Measurements from ENCODE around the gene ZMAT5.

Gene ZMAT5

DNA sequence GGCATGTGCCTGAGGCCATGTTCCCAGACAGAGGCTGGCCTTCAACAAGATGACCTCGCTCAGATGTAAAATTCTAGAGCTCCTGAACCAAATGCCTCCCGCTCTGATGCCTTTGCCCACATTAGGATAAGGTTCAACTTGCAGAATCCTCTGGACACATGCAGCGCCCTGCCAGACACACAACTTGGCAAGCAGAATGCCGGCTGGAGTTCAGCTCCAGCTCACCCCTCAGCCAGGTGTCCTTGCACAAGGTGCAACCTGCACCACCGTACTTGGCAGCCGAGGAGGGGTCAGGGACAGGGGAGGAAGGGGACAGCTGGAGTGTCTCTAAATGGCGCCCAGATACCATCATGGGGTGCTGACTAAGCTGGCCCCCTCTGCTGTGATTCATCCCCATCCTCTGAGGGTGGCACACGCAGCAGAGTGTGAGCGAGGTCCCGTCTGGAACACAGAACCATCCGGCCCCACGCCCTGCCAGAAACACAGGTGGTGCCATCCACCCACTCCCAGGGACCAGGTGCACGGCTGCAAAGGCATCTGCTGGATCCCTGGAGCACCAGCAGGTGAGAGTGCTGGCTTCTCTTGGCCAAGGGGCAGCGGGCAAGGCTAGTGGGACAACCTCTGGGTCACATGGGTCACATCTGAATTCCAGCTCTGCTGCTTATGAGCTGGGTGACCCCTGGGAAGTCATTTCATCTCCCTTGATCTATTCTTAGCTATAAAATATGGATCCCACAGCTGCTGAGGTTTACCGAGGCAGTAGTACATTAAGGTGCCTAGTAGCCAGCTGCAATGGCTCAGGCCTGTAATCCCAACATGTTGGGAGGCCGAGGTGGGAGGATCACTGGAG, 12.8 kb downstream of the ZMAT5 start:
- no peak for DNase-seq

DNA sequence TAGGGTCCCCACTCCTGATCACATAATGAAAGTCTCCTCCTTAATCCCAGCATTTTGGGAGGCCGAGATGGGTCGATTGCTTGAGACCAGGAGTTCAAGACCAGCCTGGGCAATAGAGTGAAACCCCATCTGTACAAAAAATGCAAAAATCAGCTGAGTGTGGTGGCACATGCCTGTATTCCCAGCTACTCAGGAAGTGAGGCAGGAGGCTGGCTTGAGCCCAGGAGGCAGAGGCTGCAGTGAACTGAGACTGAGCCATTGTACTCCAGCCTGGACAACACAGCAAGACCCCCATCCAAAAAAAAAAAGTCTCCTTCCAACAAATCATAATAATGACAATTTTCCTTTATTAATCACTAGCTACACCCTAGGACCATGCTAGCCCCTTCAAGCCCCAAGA, 15.1 kb downstream of the ZMAT5 start:
- no peak for DNase-seq

- no peak for DNase-seq
These were observed 16.0 kb downstream of the ZMAT5 start for GRCh38 chr22:29750559-29751538.

GRCh38 chr22:29750029-29750428, 16.8 kb downstream of the ZMAT5 start:
- no peak for DNase-seq

DNA sequence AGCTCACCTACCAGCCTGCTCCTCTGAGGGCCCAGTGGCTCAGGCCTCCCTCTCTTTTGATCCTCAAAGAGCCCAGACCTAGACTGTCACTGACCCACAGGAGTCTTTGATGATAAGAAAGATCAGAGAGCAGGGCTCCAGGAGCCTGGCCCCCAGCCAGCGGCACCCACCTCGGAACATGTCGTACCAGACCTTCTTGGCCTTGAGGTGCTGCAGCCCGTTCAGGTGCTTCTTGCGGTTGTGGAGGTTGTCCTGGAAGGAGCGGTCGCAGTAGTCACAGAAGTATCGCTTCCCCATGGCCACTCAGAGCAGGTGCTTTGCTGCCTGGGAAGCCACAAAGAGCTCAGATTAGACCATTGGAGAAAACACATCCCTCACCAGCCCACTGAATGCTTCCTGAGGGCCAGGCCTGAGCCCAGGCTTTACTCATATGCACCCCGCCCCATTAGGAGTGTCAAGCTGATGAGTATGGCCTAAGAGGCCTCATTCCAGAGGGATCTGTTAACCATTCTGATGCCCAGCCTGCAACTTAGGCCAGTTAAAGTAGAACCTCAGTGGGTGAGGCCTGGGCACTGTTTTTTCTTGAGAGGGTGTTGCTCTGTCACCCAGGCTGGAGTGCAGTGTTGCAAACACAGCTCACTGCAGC, 18.4 kb downstream of the ZMAT5 start:
- no peak for DNase-seq

DNA sequence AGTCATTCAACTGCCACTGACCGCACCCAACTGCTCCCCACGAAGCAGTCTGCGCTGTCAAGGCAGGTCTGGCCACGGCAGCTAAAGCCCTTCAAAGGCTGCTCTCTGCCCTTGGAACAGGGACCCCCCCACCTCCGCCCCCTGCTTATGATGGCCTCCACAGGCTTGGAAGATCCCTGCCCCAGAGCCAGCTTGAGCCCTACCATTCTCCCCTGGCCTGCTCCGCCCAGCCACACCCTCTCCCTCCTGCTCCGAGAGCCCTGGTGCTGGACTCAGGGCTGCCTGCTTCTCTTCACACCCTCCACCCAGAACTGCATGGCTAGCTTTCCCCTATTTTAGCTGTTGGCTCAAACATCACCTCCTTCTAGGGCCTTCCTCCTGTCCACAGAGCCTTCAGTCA, 19.0 kb downstream of the ZMAT5 start:
- no peak for DNase-seq

- DNase-seq: peak in 1 of 3 experiments; percentile 62
These were observed 21.9 kb downstream of the ZMAT5 start for GRCh38 chr22:29744902-29745301.

GRCh38 chr22:29742326-29742725, 24.5 kb downstream of the ZMAT5 start:
- DNase-seq: no peak

GRCh38 chr22:29741926-29742325, 24.9 kb downstream of the ZMAT5 start:
- no peak for DNase-seq

DNA sequence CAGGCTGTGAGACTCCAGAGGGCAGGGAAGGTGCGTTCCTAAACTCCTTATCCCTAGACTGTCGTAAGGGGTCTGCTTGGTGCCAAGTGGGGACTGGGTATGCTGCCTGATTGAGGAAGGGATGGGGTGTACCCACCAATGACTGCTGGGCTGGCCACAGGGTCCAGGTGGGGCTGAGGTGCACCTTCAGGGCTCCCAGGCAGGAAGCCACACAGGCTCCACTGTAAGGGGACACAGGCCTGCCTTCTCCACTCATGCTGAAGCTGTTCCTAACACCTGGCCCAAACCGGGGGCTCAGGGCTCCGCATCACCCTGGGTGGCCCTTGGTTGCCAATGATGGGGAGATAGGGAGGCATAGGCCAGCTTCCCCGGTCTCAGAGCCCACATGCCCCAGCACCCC, 26.6 kb downstream of the ZMAT5 start:
- no peak for DNase-seq

DNA sequence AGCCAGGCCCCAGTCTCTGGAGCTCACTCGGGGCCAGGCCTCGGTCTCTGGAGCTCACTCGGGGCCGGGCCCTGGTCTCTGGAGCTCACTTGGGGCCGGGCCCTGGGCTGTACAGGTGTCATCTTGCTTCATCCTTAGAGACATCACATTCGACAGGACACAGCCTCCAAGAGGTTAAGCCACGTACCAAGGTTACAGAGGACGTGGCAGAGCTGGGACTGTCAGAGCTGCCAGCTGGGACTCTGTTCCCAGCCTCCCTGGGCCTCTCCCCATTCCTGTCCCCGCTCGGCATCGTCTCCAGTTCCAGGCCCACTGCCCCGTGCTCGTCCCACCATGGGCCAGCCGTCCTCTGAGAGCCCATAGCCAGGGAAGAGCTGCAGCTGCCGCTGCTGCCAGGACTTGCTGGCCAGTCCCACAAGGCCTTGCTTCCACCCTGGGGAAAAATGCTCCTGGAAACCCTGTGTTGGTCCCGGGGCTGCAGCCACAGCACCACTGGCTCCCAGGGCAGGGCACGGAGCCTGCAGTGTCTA, 27.4 kb downstream of the ZMAT5 start:
- DNase-seq: no peak

GRCh38 chr22:29738118-29738815, 28.5 kb downstream of the ZMAT5 start:
- no peak for DNase-seq

DNA sequence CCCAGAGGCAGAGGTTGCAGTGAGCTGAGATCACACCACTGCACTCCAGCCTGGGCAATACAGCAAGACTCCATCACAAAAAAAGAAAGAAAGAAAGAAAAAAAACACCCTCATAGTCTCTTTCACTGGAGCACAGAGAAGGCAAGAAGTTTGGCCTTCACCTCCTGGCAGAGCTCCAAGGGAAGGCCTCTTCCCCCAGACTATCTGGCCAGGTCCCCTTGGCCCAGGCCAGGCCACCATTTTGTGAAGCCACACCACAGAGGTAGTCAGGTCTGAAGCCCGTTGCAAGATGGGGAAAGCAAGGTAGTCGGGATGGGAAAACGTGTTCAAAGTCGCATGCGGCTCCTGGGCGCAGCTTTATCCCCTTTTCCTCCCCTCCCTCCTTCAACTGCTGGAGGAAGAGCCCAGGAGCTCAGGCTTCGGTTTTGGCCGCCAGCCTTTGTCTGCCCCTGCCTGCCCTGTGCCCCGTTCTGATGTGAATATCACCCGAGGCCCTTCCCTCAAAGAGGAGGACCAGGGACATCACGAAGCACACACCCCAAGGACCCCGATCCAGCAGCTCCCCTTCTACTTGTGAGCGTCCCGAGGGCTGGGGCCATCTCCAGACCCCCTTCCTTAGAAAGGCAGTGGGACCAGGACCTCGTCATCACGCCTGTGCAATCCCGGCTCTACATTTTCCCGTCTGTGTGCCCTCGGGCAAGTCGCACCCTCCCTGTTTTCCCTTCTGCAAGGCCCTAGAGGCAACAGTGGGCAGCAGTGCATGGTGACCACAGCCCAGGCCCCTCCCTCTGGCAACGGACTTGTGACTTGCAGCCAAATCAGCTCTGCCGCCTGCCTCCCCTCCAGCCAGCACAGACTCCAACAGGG, 29.3 kb downstream of the ZMAT5 start:
- DNase-seq: no peak

GRCh38 chr22:29735416-29735815, 31.4 kb downstream of the ZMAT5 start:
- DNase-seq: no peak

DNA sequence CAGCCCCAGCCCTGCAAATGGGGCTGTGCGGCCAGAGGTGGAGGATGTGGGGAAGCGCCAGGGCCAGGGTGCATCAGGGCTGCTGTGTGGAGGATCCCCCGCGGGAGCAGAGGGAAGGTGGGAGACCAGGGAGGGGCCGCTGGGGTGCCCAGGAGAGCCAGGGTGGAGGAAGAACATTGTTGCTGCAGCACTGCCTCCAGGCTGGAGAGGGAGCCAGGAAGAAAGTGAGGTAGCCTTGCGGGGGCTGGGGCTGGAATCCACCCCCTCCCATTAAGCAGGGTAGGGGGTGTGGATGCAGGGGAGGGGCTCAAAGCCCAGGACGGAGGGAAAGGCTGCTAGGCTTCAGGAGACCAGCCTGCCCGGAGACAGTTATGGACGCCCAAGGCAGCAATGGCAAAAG, 32.0 kb downstream of the ZMAT5 start:
- no peak for DNase-seq

GRCh38 chr22:29734406-29734805, 32.4 kb downstream of the ZMAT5 start:
- peak in 1 of 3 experiments; percentile 11 for DNase-seq

DNA sequence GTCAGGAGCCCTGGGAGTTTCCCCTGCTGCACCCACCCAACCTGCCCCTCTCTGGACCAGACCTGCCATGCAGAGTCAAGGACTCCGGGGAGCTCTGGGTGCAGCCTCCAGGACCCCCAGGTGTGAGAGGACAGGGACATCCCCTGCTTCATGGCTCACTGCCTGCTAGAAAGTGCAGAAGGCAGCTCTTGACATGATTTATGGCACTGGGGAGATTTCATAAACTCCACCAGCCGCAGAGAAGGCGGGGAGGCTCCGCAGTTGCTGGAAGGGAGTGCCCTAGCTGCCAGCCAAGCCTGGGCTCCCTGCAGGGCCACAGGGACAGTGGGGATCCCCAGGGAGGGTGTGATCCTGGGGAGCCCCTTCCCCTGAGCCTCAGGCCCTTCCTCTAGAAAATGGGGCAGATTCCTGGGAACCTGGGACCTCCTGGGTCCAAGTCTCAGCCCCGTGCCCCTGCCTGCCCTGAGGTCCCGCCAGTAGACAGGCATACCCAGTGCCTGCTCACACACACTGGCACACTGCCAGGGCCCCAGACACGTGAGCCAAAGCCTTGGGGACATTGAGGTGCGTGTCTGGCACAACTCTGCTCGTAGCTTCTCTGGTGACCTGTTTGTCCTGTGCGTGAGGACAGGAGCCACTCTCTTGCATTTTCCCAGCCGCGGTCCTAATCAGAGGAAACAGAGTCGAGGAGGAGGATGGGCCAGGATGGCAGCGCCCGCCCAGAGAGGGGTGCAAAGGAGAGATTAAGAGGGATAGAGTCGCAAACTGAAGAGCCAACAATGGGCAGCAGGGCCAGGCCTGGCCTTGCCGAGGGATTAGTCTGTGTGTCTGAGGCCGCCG, 33.2 kb downstream of the ZMAT5 start:
- peak; percentile 86 to 92 (median 89) for DNase-seq

- DNase-seq: peak in 1 of 3 experiments; percentile 20
These were observed 33.9 kb downstream of the ZMAT5 start for GRCh38 chr22:29732883-29733282.

DNA sequence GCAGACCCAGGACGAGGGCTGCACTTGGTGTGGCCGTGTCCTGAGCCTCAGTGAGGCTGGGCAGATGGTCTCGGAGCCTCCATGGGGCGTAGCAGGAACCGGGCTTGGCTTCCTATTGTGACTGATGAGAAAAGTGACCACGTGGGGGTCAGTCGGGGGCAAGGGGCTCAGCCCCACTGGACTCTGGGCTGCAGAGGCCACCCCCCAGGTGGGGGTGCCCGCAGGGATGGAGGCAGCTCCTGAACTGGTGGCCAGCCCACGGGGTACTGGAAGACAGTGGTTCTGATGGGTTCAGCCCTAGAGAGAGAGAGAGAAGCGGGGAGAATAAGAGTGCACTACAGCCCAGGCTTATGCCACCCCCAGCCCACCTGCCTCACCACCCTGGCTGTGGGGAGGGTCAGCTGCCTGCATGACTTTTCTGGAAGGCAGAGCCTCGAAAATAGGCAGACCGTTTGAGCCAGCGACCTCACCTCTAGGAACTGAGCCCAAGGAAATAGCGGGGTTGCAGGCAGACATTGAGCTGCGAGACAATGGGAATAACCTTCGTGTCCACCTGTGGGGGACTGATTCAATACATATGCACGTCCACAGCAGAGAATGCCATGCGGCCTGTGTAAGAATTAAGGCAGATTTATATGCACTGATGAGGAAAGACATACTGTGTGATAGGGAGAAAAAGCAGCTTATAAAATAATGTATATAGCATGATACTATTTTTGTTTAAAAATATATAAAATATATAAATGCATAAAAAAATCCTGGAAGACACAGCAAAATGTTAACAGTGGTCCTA, 35.6 kb downstream of the ZMAT5 start:
- peak in 1 of 3 experiments; percentile 5 for DNase-seq
